ENCODE data around the gene PDE6B. TPM values are rescaled to one million over a fixed set of nuclear protein-coding genes. Genes with fewer than 3 reads are reported as not detected.

Gene PDE6B
- polyA plus RNA-seq, 2 of the 4 experiments (the other 2 are of a cell fraction): not detected

DNA sequence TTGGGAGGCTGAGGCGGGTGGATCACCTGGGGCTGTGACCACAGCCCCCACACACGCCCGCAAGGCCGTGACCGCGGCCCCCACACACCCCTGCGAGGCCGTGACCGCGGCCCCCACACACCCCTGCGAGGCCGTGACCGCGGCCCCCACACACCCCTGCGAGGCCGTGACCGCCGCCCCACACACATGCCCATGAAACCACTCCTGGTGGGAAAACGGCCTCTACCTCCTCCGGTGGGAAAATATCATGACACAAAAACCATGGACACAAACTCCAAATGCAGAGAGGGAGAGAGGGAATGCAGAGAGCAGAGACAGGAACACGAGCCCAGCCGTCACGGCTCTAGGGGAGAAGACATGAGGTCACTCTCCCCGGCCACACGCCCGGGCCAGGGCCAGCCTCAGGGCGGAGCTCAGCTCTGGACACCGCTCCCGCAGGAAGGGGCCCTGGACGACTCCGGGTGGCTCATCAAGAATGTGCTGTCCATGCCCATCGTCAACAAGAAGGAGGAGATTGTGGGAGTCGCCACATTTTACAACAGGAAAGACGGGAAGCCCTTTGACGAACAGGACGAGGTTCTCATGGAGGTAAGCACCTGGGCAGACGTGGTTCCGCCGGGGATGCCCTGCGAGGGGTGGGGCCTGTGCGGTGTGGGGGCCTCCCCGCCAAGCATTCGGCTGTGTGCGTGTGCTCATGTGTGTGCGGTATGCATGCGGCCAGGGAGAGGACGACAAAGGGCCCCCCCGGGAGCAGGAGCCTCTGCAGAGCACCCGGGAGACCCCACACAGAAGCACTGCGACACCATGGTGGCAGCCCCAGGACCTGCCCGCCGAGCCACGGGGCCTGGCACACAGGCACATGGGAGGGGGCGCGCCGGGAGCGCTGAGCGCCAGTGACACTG, 31.3 kb downstream of the PDE6B start (continued):
- no peak for TF ChIP-seq POLR2AphosphoS2 (conservative IDR thresholded peaks at IDR 0.05; ENCODE audit: low read length)

DNA sequence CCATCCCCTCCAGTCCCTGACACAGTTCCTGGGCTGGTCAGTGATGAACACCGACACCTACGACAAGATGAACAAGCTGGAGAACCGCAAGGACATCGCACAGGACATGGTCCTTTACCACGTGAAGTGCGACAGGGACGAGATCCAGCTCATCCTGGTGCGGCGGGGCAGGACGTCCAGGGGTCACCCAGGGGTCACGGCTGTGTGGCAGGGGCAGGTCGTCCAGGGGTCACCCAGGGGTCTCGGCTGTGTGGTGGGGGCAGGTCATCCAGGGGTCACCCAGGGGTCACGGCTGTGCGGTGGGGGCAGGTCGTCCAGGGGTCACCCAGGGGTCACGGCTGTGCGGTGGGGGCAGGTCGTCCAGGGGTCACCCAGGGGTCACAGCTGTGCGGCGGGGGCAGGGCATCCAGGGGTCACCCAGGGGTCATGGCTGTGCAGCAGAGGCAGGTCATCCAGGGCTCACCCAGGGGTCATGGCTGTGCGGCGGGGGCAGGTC, 32.0 kb downstream of the PDE6B start:
- no peaks in the 10 kb centered on the region; the same call in 2 of the 3 replicates for H3K9me3 ChIP-seq
- no peaks in the 10 kb centered on the region for H3K4me1 ChIP-seq
- 79% methylated on average over 10 of the region's 23 CpGs for WGBS (ENCODE audit: missing lambda C conversion rate)
- no peak for ATAC-seq
- DNase-seq (ENCODE audit: low read depth in 1 of 2, low spot score in 1 of 2): no peak
- no peak overlapping the region for H3K27ac ChIP-seq
- H3K4me2 ChIP-seq: no peak overlapping the region
- no peak for FAIRE-seq
- CTCF ChIA-PET: no interaction called here
- POLR2A ChIA-PET: no interaction called here
- H3K4me3 ChIP-seq: no peak overlapping the region
- TF ChIP-seq NFE2L2 (conservative IDR thresholded peaks at IDR 0.05; ENCODE audit: low read length) (no peak), ATOH8 (CRISPR knock-in tag; IDR thresholded peaks at IDR 0.05; ENCODE audit: low read depth) (no peak), HOXA7 (CRISPR knock-in tag; IDR thresholded peaks at IDR 0.05) (no peak), CEBPB (IDR thresholded peaks at IDR 0.05) (no peak), ZSCAN20 (CRISPR knock-in tag; IDR thresholded peaks at IDR 0.05) (no peak), RCOR1 (IDR thresholded peaks at IDR 0.05; ENCODE audit: low read depth, low read length) (no peak), POLR2A (IDR thresholded peaks at IDR 0.05; ENCODE audit: low read length) (no peak), ZC3H11A (IDR thresholded peaks at IDR 0.05) (no peak), FOXS1 (CRISPR knock-in tag; IDR thresholded peaks at IDR 0.05) (no peak), HMGXB4 (CRISPR knock-in tag; IDR thresholded peaks at IDR 0.05; ENCODE audit: borderline replicate concordance) (no peak), CTCF (IDR thresholded peaks at IDR 0.05) (no peak), RAD21 (conservative IDR thresholded peaks at IDR 0.05 in 1 of 2, IDR thresholded peaks at IDR 0.05 in 1 of 2) (no peak), CBX2 (IDR thresholded peaks at IDR 0.05; ENCODE audit: borderline replicate concordance, low read depth) (no peak), SMC3 (IDR thresholded peaks at IDR 0.05) (no peak), FOSB (CRISPR knock-in tag; IDR thresholded peaks at IDR 0.05) (no peak), RFX5 (IDR thresholded peaks at IDR 0.05) (no peak), BHLHE40 (IDR thresholded peaks at IDR 0.05; ENCODE audit: low read depth, low read length) (no peak), ZNF302 (CRISPR knock-in tag; IDR thresholded peaks at IDR 0.05) (no peak), CHD2 (IDR thresholded peaks at IDR 0.05; ENCODE audit: low read length, partially characterized antibody) (no peak), GATA3 (IDR thresholded peaks at IDR 0.05; ENCODE audit: borderline replicate concordance) (no peak)
